Measurements from ENCODE around the gene STK17A.
"Not testable (repeated sequence)": the region's sequence is repeated elsewhere in the genome, so short reads cannot be mapped to it uniquely, and the experiment has no call there.

STK17A gene

GRCh38 chr7:43658718-43659548 is 76.0 kb downstream of the STK17A start:
- DNase-seq (ENCODE audit: low read depth in 2 of 2): peak in 1 of 2 donors; percentile 45

DNA sequence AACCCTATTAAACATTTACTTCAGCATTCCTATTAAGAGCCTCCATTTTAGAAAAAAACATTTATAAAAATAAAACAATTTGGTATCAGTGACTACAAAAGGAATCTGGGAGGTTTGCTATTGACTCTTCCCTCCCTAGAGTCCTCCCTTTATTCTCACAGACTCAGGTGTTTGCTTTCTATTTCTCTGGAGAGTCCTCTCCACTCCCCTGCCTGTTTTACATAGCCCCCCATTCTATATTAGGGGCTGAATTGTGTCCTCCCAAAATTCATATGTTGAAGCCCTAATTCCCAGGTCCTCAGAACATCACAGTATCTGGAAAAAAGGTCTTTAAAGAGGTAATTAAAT is 76.6 kb downstream of the STK17A start:
- DNase-seq (ENCODE audit: low read depth in 2 of 2): no peak

- DNase-seq (ENCODE audit: low read depth in 2 of 2): no peak
These were observed 77.2 kb downstream of the STK17A start for GRCh38 chr7:43660141-43660540.

- no peak for DNase-seq (ENCODE audit: low read depth in 2 of 2)
These were observed 81.8 kb downstream of the STK17A start for GRCh38 chr7:43664681-43665080.

GRCh38 chr7:43666938-43667337 is 84.0 kb downstream of the STK17A start:
- DNase-seq (ENCODE audit: low read depth in 2 of 2): no peak

DNA sequence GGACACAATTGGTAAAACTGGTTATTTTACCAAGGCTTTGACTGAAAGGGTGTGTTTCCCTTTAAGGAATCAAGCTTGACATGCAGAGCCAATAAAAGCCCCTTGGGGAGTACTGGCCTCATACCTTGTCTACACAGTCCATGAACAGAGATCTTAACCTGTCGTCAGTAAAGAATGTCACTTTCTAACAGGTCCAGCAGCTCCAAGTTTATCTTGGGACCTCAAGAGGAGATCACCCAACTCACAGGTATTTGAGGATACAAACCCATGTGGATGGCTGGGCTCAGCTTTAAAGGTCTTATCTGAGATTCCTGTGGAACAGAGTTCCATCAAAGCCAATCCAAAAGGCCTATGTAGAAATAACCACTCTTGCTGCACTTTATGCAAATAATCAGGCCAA is 85.1 kb downstream of the STK17A start:
- no peak for DNase-seq (ENCODE audit: low read depth in 2 of 2)

DNA sequence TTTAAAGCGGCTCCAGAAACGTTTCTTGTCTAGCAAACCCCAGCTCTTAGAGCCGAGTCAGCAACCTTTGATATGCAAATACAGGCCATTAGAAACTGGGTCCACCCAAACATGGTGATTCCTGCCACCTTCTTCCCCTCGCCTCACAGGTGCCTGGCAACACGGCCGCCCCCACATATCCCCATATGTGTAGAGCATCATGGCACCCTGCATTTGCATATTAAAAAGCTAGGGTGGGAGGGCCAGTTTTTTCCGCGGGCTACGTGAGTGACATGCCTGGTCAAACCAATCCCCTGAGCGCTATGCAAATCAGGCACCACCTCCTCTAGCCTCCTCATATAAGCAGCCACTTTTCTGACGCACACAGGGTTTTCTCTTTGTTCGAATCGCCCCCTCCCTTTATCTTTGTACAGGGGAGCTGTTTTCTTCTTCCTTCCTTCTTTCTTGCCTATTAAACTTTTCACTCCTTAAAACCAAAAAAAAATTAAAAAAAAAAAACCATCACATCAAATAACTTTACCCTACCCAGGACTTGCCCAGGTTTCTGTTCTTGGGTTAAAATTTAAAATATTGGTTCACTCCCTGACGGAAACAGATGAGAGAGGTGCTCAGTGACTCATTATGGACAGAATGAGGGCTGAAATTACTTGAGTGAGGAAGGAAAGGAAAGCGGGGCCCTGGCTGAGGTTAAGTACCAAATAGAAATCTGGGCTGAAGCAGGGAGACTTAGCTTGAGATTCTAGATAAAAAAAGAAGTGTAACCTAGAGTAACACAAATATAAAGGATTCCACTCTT is 86.6 kb downstream of the STK17A start:
- DNase-seq (ENCODE audit: low read depth in 2 of 2): peak; percentile 73 to 74

DNA sequence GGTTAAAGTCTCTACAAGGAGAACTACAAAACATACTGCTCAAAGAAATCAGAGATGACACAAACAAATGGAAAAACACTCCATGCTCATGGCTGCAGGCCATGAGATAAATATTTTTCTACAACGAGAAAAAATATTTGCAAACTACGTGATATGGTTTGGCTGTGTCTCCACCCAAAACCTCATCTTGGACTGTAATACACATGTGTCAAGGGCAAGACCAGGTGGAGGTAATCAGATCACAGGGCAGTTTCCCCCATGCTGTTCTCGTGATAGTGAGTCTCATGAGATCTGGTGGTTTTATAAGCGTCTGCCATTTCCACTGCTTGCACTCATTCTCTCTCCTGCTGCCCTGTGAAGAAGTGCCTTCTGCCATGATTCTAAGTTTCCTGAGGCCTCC is 88.6 kb downstream of the STK17A start:
- DNase-seq (ENCODE audit: low read depth in 2 of 2): no peak

DNA sequence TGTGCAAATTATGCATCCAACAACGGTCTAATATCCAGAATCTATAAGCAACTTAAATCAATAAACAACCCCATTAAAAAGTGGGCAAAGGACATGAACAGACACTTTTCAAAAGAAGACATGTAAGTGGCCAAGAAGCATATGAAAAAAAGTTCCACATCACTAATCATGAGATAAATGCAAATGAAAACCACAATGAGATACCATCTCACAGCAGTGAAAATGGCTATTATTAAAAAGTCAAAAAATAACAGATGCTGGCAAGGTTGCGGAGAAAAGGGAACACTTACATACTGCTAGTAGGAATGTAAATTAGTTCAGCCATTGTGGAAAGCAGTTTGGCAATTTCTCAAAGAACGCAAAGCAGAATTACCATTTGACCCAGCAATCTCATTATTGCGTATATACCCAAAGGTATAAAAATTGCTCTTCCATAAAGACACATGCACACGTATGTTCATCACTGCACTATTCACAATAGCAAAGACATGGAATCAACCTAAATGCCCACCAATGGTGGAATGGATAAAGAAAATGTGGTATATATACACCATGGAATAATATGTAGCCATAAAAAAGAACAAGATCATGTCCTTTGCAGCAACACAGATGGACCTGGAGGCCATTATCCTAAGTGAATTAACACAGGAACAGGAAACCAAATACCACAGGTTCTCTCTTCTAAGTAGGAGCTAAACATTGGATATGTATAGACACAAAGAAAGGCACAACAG is 90.5 kb downstream of the STK17A start:
- DNase-seq (ENCODE audit: low read depth in 2 of 2): not testable (repeated sequence)

DNA sequence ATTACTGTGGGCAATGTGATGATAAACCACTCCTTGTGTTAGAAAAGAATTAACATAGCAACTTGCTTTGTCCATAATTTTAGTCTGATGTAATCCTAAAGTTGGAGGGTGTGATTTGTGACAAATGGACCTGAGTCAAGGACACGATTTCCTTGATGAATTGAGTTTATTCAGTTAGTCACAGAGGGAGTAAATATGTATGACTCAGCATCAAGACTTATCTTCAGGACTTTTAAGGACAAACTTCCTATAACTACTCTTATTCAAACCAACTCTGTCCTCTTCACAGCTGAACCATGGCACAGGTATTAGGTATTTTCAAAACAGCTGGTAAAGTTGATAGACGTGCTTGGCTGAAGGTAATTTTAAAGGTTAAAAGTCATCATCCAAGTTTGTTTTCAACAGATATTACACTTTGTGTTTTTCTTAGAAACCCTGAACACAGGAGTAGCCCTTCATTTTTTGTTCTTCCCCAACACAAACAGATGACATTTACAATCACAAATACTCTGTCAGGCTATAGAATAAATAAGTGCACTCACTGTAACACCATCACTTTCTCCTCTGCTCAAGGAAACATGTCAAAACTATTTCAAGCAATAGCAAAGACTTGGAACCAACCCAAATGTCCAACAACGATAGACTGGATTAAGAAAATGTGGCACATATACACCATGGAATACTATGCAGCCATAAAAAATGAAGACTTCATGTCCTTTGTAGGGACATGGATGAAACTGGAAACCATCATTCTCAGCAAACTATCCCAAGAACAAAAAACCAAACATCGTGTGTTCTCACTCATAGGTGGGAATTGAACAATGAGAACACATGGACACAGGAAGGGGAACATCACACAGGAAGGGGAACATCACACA is 91.9 kb downstream of the STK17A start:
- DNase-seq (ENCODE audit: low read depth in 2 of 2): no peak

All from stimulated activated CD8-positive, alpha-beta memory T cell treated with anti-CD3 and anti-CD28 coated beads, Interleukin-15, amount 100 ng/mL, for 48 hours (primary cell).